ENCODE data around the gene MARK2. TPM values are rescaled to one million over a fixed set of nuclear protein-coding genes. Genes with fewer than 3 reads are reported as not detected.

Gene MARK2
- total and polyA plus RNA-seq, 2 donors (not counting 1 experiment from before 2014, with no cell fraction given) = 6.4 to 12.3 TPM

- Histone ChIP-seq H3K79me2 (ENCODE audit: control insufficient read depth, insufficient read depth, low read length) (peaks cover 11% of the 10 kb centered on the region), H3K4me2 (ENCODE audit: extremely low read depth, insufficient read depth, low read length) (peak overlapping the region; percentile 81), H3K9ac (ENCODE audit: insufficient read depth, low read length) (peak overlapping the region; percentile 24), H3K4me3 (replicated peaks in 1 of 4; ENCODE audit: control extremely low read depth in 1 of 4, insufficient read depth in 1 of 4, low read depth in 3 of 4, low read length in 4 of 4) (peak overlapping the region; percentile 48 to 86 (median 68)), H2AFZ (ENCODE audit: low read length) (peak overlapping the region; percentile 69), H3K36me3 (ENCODE audit: control insufficient read depth, insufficient read depth, low read length) (no peaks in the 10 kb centered on the region), H3K27me3 (ENCODE audit: control insufficient read depth, insufficient read depth, low read length) (no peaks in the 10 kb centered on the region), H3K4me1 (ENCODE audit: control insufficient read depth, extremely low read depth, insufficient read depth, low read length) (no peaks in the 10 kb centered on the region), H4K20me1 (ENCODE audit: control insufficient read depth, extremely low read depth, insufficient read depth, low read length) (no peaks in the 10 kb centered on the region), H3K9me3 (ENCODE audit: control insufficient read depth, insufficient read depth, low read depth, low read length) (no peaks in the 10 kb centered on the region), H3K27ac (ENCODE audit: insufficient read depth, low read length) (peak overlapping the region; percentile 64)
- no peak for TF ChIP-seq CTCF (conservative IDR thresholded peaks at IDR 0.05 in 1 of 2, IDR thresholded peaks at IDR 0.05 in 1 of 2; ENCODE audit: low read depth in 1 of 2, low read length in 2 of 2)
- no peak for TF ChIP-seq EZH2 (IDR thresholded peaks at IDR 0.05; ENCODE audit: low read length, missing control alignments)
- no peak for DNase-seq (ENCODE audit: low read depth in 2 of 2)
Measured at GRCh38 chr11:63937713-63938478, 99.0 kb downstream of the MARK2 start.

GRCh38 chr11:63938479-63939396 lies 99.8 kb downstream of the MARK2 start, which contains the start of gene NAA40:
Gene NAA40 (plus strand): TSS chr11:63939002. CDS start chr11:63939097, 95 bp downstream.
- Histone ChIP-seq H3K4me3 (replicated peaks in 1 of 4; ENCODE audit: control extremely low read depth in 1 of 4, insufficient read depth in 1 of 4, low read depth in 3 of 4, low read length in 4 of 4) (peak within 1 kb of the TSS; percentile 82 to 90 (median 86)), H4K20me1 (ENCODE audit: control insufficient read depth, extremely low read depth, insufficient read depth, low read length) (no peaks in the 10 kb centered on the region), H3K4me2 (ENCODE audit: extremely low read depth, insufficient read depth, low read length) (peak within 1 kb of the TSS; percentile 98), H3K79me2 (ENCODE audit: control insufficient read depth, insufficient read depth, low read length) (peaks cover 16% of the 10 kb centered on the region), H3K9me3 (ENCODE audit: control insufficient read depth, insufficient read depth, low read depth, low read length) (no peaks in the 10 kb centered on the region), H3K4me1 (ENCODE audit: control insufficient read depth, extremely low read depth, insufficient read depth, low read length) (no peaks in the 10 kb centered on the region), H2AFZ (ENCODE audit: low read length) (peak within 1 kb of the TSS; percentile 86), H3K36me3 (ENCODE audit: control insufficient read depth, insufficient read depth, low read length) (no peaks in the 10 kb centered on the region), H3K27ac (ENCODE audit: insufficient read depth, low read length) (peak within 1 kb of the TSS; percentile 64), H3K9ac (ENCODE audit: insufficient read depth, low read length) (peak within 1 kb of the TSS; percentile 66), H3K27me3 (ENCODE audit: control insufficient read depth, insufficient read depth, low read length) (no peaks in the 10 kb centered on the region)
- TF ChIP-seq EZH2 (IDR thresholded peaks at IDR 0.05; ENCODE audit: low read length, missing control alignments) (no peak), CTCF (conservative IDR thresholded peaks at IDR 0.05 in 1 of 2, IDR thresholded peaks at IDR 0.05 in 1 of 2; ENCODE audit: low read depth in 1 of 2, low read length in 2 of 2) (no peak)
- peak; percentile 91 to 93 for DNase-seq (ENCODE audit: low read depth in 2 of 2)

GRCh38 chr11:63939397-63939891 lies 100.5 kb downstream of the MARK2 start:
- Histone ChIP-seq H3K9ac (ENCODE audit: insufficient read depth, low read length) (peak overlapping the region; percentile 66), H3K4me3 (replicated peaks in 1 of 4; ENCODE audit: control extremely low read depth in 1 of 4, insufficient read depth in 1 of 4, low read depth in 3 of 4, low read length in 4 of 4) (peak overlapping the region; percentile 82 to 90 (median 86)), H2AFZ (ENCODE audit: low read length) (peak overlapping the region; percentile 66), H4K20me1 (ENCODE audit: control insufficient read depth, extremely low read depth, insufficient read depth, low read length) (no peaks in the 10 kb centered on the region), H3K4me1 (ENCODE audit: control insufficient read depth, extremely low read depth, insufficient read depth, low read length) (peaks cover 2% of the 10 kb centered on the region), H3K79me2 (ENCODE audit: control insufficient read depth, insufficient read depth, low read length) (peaks cover 16% of the 10 kb centered on the region), H3K27ac (ENCODE audit: insufficient read depth, low read length) (peak overlapping the region; percentile 56), H3K27me3 (ENCODE audit: control insufficient read depth, insufficient read depth, low read length) (no peaks in the 10 kb centered on the region), H3K4me2 (ENCODE audit: extremely low read depth, insufficient read depth, low read length) (peak overlapping the region; percentile 98), H3K9me3 (ENCODE audit: control insufficient read depth, insufficient read depth, low read depth, low read length) (no peaks in the 10 kb centered on the region), H3K36me3 (ENCODE audit: control insufficient read depth, insufficient read depth, low read length) (no peaks in the 10 kb centered on the region)
- DNase-seq (ENCODE audit: low read depth in 2 of 2) = peak in 1 of 2 donors; percentile 25
- TF ChIP-seq CTCF (conservative IDR thresholded peaks at IDR 0.05 in 1 of 2, IDR thresholded peaks at IDR 0.05 in 1 of 2; ENCODE audit: low read depth in 1 of 2, low read length in 2 of 2) = no peak
- TF ChIP-seq EZH2 (IDR thresholded peaks at IDR 0.05; ENCODE audit: low read length, missing control alignments) = no peak
